Activated T-cell treated with anti-CD3 and anti-CD28 coated beads for 1 hour (primary cell): ENCODE data around the gene PRKCB.

Experiments
- DNase-seq: peaks from one replicate; pipeline ENCODE4 v3.0.0-alpha.2; 2020; ENCODE audit warnings: low read depth

PRKCB gene

GRCh38 chr16:23836404-23837311 is 875 bp downstream of the PRKCB start:
- peak; percentile 37 for DNase-seq

DNA sequence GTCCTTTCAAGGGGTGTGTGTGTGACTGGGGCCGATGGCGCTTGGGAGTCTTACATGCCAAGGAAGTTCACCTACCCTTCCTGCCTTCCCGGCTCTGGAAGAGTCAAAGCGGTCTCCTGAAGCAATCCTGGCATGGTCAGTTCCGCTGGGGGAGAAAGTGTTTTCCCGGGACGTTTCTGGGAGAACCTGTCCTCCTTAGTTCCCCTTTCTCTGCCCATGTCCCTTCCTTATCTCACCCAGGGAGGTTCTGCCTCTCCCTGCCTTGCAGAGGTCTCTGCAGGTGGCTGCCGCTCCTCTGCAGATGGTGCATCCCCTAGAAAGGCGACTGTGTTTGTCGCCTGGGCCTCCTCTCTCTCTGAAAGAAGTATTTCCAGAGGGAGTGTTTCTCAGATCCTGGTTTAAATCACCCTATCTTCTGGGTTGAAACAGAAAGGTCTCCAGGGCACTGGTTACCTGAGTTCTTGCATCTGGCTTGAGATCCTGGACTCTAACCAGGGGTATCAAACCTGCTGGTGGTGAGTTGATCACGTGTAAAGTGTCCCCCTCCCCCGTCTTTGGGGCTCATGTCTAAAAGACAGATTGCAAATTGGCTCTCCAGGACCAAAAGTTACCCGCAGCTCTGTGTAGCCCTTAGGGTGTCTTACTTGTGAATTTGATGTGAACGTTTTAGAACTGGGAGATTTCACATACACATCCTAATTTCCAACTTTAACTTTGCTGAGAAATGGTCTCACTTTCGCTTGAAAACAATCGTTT is 1.9 kb downstream of the PRKCB start:
- DNase-seq: no peak

- no peak for DNase-seq
Observed at GRCh38 chr16:23838485-23839142, 2.8 kb downstream of the PRKCB start.

GRCh38 chr16:23840310-23840709 is 4.5 kb downstream of the PRKCB start:
- DNase-seq: no peak

DNA sequence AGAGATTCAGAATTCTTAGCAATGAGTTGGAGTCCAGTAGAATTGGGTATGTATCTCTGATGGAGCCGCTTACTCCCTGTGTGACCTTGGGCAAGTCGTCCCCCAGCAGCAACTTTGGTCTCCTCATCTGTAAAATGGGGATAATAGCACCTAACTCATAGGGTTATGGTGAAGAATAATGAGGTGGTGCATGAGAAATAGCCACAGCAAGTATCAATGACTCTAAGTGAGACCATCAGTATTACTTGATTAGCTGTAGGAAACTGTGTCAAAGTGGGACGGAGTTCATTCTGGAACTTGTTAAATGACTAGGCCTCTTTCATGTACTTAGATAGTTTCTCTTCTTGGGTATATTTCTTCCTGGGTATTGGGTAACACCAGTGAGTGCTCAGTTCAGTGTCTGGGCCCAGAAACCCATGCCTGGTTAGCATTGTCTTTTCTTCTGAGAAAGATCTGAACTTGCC is 6.4 kb downstream of the PRKCB start:
- no peak for DNase-seq

DNA sequence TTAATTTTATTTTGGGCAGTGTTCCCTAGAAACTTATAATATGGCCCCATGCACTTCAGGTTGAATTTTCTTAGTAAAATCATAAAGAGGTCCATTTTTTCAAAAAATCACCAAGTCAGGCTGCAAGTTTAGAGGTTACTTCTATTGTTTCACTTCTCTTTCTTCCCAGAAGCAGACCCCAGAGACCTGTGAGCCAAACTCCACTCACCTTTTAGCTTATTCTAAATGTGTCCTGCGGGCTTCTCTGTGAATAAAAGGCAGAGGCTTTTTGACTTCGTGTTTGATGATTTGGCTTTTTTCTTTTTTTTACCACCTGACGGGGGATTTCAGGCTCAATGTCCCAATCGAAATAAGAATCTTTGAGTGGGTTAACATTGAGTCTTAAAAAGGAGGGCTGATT is 7.4 kb downstream of the PRKCB start:
- DNase-seq: no peak

DNA sequence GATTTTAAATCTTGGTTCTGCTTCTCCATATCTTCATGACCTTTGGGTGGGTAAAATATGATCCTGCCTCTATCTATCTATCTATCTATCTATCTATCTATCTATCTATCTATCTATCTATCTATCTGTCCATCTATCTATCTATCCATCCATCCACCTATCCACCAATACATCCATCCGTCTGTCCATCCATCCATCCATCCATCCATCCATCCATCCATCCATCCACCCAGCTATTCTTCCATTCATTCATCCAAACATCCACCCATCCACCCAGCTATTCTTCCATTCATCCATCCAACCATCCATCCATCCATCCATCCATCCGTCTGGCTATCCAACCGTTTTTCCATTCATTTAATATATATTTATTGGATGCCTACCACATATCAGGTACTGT is 11.5 kb downstream of the PRKCB start:
- no peak for DNase-seq

DNA sequence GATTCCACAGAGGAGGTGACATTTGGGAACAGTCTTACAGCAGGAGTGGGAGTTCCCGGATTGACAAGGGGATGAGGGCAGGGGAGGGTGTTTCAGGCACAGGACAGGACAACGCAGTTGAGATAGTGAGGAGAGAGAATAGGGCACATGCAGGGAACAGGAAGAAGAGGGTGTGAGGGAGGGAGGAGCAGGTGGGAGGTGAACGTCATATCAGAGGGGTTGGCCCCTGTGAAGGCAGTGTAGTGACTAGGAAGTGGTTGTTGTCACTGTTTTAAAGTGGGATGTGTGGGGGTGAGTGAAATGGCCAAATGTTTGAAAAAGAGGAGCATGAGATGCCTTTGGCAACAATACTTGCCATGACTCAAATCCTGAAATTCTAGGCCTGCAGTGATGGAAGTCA is 12.2 kb downstream of the PRKCB start:
- DNase-seq: peak; percentile 14

- no peak for DNase-seq
Observed at GRCh38 chr16:23848958-23849357, 13.2 kb downstream of the PRKCB start.

DNA sequence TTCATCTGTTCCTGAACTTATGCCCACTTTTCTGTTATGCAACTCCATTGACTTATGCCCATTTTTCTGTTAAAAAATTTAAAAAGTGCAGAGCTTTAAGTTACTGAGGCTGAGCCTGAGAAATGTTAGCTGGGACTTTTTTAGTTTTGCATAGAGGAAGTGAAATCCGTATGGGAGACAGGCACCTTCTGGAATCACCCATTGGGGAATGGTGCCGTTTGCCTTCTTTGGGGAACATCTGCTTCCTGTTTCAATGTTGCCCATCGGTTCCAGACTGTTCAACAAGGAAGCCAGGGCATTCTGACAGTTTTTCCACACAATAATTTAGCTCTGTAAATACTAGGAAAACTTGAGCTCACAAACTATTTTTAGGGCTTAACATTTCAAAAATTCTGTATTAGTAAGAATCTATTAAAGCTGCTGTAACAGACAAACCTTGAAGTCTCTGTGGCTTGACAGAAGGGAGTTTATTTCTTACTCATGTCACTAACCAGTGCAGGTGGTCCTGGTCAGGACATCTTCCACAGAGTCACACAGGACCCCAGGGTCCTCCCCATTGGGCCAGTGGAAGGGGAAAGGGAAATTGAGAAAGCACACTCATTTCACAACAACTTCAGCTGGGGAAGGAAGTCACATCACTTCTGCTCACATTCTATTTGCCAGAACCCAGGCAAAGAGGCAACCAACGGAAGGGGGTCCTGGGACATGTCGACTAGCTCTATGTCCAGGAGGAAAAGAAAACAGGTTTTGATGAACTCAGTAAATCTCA is 17.2 kb downstream of the PRKCB start:
- no peak for DNase-seq

- DNase-seq: no peak
Observed at GRCh38 chr16:23855010-23855409, 19.2 kb downstream of the PRKCB start.

DNA sequence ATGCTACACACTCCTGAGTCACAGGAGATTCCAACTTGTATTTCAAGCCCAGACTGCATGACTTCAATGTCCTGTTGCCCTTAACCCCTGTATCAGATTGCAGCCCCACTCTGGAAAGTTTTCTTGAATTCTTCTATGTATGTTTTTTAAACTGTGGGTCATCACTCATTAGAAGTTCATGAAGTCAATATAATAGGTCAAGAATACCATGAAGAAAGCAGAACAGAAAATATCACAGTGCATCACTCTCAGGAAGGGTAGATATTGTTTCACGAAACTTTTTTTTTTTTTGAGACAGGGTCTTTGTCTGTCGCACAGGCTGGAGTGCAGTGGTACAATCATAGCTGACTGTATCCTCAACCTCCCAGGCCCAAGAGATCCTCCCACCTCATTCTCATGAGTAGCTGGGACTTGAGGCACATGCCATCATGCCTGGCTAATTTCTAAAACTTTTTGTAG is 20.5 kb downstream of the PRKCB start:
- no peak for DNase-seq

DNA sequence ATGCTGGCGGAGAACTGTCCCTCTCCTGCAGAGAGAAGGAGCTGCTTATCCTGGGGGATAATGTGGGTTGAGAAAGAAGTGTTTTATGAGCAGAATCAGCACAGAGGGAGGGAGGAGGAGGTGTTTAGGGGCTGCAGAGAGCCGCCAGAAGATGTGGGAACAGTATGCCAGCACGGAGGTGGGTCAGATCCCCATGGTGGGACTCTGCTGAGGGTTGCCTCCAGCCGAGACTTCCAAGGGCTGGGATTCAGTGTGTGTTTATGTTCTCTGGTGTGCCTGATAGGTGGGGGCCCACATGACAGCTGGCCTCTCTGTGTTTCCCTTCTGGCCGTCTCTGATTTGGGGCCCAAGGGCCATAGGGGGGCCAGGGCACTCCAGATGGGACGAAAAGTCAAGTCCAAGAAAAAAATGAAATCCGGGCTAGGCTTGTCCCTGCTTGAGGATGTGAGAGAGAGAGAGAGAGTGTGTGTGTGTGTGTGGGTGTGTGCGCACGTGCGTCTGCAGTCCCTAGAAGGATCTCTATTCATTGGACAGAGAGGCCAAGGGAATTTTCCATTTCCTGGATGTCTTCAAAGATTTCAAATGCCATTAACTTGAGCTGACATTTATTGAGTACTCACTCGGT is 21.6 kb downstream of the PRKCB start:
- no peak for DNase-seq

DNA sequence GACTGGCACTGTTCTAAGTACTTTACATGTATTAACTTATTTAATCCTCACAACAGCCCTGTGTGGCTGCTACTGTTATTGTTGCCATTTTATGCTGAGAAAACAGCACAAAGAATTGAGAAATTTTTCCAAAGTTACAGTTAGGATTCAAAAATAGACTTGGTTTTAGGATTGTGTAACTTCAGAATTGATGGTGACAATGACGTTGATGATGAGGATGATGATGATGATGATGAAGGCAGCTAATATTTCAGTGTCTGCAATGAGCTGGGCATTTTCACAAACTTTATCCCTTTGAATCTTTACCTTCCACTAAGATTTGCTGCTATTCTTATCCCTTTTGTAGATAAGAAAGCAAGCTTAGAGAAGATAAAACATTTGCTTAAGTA is 22.1 kb downstream of the PRKCB start:
- DNase-seq: no peak

GRCh38 chr16:23858542-23858941 is 22.8 kb downstream of the PRKCB start:
- DNase-seq: no peak

- no peak for DNase-seq
Observed at GRCh38 chr16:23859713-23860269, 24.0 kb downstream of the PRKCB start.

GRCh38 chr16:23861874-23862273 is 26.1 kb downstream of the PRKCB start:
- no peak for DNase-seq

GRCh38 chr16:23862556-23862955 is 26.8 kb downstream of the PRKCB start:
- DNase-seq: no peak

DNA sequence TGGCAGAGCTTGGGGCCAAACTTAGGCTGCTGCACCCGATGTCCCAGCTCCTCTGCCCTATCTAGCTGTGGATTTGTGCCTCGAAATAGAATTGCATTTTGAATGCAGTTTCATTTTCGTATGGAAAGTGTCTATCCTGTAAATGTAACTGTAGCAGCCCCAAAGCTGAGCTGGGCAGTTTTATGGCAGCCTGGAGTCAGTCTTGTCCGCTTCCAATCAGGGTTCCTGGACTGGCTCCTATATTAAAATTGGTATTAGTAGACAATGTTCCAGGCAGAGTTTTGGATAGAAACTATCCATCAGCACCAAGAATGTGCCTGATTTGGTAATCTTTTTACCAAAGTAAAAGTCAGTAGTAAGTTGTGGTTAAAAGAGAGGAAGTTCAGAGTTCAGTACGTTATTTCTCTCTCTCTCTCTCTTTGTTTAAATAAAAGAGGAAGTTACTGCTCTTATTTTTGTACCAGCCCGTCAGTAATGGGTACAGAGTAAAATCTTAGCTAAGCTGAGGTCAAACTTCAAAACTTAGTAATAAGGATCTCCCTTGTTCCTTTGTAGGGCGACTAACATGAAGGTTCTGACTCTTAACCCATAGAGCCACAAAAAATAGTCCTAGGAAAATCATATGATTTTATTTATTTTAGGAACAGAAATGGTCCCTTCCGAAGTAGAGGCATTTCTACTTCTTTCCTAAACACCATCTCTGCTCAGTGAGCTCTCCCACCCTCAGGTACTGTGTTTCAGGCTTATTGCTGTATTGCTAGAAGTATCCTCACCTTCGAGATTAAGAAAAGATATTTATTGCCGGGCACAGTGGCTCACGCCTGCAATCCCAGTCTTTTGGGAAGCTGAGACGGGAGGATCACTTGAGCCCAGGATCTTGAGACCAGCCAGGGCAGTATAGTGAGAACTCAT is 28.0 kb downstream of the PRKCB start:
- DNase-seq: no peak

GRCh38 chr16:23865853-23866252 is 30.1 kb downstream of the PRKCB start:
- DNase-seq: no peak
